GM19438 (cell line): ENCODE data around the gene CUX1.
"Not testable (repeated sequence)": the region's sequence is repeated elsewhere in the genome, so short reads cannot be mapped to it uniquely, and the experiment has no call there.

Experiments
- ATAC-seq: cut with Tn5 transposase; IDR thresholded peaks from one replicate; pipeline ENCODE4 v1.9.1; 2021; ENCODE audit warnings: low read depth; ENCODE audit not compliant: unreplicated experiment

CUX1 gene

DNA sequence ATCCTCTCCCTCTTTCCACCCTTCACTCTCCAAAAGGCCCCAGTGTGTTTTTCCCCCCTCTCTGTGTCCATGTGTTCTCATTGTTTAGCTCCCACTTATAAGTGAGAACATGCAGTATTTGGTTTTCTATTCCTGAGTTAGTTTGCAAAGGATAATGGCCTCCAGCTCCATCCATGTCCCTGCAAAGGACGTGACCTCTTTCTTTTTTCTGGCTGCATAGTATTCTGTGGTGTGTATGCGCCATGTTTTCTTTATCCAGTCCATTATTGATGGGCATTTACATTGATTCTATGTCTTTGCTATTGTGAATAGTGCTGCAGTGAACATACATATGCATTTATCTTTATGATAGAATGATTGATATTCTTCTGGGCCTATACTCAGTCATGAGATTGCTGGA is 31.9 kb downstream of the CUX1 start:
- ATAC-seq, result not testable (repeated sequence)

GRCh38 chr7:101852364-101852763 is 34.9 kb downstream of the CUX1 start:
- not testable (repeated sequence) for ATAC-seq

DNA sequence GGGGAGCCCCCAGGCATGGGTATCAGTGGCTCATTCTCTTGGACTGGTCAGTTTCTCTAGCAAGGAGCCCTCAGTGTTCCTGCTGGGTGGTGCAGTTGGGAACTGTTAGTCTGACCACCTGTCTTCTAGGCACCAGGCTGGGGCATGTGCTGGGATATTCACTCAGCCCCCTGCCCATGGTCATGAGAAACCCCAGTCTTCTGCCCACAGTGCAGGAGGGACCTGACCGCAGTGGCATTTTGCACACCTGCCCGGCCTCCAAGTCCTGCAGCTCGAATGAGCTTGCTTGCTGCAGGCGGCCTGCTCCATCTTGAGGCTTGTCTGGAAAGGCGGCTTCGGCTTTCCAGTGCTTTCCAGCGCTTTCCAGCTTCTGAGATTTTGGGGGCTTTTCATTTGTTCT is 36.3 kb downstream of the CUX1 start:
- no peak for ATAC-seq

GRCh38 chr7:101854084-101854865 is 36.8 kb downstream of the CUX1 start:
- no peak for ATAC-seq

DNA sequence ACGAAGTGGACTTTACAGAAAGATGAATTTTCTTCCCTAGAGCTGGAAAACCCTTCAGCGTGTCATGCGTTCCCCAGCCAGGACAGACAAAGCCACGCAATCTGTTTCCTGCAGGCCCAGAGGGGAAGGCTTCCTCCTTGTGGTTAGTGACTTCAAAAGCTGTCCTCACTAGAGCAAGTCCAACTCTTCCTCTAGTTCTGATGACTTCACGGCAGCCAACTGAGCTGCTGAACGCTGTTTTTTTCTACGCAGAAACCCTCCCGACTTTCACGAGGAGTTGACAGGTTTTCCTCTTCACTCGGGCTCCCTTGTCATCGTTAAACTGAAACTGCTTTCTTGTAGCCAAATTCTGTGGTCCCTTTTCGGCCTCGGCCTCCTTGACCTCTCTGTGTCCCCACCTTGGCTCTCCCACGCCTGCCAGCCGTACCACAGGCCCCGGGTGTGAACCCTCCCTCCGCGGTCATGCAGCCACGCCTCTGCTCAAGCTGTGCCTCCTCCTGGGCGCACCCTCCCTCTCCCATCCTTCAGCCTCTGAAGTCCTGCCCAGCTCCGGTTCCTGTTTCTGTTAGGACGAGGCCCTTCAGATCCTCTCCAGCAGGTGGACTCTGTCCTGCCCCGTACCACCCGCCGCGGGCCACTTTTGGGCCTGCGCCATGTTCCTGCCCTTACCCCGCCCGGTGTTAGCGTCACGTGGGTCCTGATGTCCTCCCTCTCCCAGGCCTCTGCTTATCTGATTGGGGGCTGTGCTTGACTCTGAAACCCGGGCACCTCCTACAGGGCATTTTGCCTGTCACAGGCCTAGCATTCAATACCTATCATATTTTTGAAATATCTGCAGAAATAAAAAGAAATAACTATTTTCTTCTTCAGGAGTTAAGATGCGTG is 39.3 kb downstream of the CUX1 start:
- peak; percentile 90 for ATAC-seq

DNA sequence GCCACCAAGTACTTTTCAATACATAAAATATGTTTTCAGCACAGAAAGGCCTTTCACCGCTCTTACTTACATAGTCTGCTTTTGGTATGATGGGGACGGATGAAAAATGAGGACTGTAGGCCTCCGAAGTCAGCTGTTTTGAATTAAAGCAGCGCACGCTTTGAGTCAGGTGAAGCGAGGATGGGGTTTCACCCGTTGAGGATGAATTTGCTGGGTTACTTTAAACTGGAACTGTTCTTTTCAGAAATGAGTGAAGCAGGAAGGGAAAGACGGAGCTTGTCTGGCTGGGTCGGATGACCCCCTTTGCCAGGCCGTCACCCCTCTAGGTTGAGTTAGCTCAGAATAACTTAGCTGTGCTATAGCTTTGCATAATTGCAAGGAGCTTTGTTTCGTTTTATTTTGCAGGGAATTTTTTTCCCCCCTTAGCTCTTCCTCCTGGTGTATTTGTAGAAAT is 40.0 kb downstream of the CUX1 start:
- ATAC-seq, result no peak

GRCh38 chr7:101858437-101859385 is 41.3 kb downstream of the CUX1 start:
- ATAC-seq, result no peak

GRCh38 chr7:101859411-101860106 is 42.1 kb downstream of the CUX1 start:
- ATAC-seq, result no peak

DNA sequence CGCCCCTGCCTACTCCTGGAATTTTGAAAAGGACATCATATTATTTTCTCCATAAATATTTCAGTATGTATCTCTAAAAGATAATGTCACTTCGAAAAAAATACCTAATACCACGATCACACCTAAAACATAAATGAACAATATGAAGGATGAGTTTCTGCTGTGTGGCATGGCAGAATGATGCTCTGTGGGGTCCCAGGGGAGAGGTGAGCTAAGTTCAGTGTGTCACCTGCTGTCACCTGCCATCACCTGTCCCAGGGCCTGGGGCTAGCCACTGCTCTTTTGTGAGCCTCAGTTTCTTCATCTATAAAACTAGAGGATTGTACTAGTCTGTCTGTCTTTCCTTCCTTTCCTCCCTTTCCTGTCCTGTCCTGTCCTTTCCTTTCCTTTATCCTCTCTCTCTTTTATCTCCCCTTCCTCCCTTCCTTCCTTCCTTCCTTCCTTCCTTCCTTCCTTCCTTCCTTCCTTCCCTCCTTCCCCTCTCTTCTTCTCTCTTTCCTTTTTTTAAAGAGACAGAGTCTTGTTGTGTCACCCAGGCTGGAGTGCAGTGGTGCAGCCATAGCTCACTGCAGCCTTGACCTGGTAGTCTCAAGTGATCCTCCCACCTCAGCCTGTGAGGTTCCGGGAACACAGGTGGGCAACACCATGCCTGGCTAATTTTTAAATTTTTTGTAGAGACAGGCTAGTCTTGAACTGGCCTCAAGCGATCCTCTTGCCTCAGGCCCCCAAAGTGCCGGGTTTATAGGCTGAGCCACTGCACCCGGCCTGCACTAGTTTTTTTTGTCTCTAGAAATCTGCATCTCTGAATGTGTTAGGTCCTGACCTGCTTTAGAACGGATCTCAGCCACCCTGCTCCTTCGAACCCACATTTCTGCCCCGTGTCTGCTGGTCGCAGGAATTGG is 43.1 kb downstream of the CUX1 start:
- no peak for ATAC-seq

DNA sequence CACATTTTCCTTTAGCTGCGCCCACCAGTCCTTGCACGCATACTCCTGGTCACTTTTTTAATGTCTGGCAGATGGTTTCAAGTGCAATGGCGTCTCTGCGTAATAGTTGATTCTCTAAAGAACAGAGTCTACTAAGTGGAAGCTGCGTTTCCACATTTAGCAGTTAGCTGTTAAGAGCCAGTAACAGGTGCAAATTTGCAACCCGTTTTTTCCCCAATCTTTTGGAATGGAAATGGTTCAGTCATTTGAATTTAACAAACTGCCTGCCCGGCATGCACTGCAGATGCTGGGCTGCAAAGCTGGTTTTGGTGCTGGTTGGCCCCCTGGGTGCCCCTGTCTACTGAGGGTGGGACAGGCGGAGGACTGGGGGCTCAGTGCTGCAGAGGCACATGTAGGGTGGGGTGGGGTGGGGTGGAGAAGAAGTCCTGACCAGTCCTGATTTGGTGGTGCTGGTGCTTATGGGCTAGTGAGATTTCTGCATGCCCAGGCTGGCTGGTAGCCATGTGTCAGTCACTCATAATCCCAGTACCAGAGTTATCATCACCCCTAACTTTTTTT is 43.9 kb downstream of the CUX1 start:
- ATAC-seq, result no peak

DNA sequence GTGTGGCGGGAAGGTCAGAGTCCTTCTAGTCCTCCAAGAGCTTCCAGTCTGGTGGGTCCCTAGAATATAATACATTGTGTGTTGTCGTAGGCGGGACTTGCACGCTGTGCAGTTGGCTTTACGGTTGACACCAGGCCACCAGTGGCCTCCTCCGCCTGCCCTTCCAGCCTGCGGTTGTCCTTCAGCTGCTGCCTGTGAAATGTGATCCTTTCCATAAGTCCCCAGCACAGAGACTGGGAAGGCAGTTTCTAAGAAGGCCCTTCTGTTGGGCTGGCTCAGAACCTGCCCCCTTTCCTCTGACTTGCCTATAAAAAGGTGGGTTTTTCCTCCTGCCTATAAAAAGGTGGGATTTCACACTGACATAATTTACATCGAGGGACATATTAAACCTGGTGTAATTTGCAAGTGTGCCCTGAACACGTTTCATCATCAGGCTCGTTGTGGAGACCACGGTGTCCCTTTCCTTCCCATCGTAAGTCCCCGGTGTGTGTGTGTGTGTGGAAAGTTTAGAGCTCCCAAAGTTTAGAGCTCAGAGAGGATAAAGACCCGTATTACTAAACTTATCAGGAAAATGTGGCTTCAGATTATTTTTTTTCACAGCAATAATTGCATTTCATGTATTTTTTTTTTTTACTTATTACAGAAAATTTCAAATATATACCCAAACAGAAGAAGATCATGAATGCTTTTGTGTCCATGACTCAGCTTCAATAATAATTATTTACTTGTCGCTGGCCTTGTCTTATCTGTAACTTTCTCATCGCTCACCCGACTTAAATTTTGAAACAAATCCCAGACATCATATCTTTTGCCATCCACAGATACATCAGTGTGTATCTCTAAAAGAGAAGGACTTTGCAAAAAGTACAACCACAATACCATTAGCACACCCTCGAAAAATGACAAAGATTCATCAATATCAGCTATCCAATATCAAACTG is 45.1 kb downstream of the CUX1 start:
- ATAC-seq, result no peak

DNA sequence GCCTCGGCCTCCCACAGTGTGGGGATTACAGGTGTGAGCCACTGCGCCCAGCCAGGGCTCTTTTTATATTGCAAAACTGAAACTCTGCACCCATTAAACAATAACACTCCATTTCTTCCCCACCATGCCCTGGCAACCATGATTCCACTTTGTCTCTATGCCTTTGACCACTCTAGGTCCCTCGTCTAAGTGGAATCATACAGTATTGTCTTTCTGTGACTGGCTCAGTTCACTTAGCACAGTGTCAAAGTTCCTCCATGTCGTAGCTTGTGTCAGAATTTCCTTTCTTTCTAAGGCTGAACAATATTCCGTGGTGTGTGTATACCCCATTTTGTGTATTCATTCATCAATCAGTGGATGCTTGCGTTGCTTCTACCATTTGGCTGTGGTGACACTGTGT is 46.2 kb downstream of the CUX1 start:
- no peak for ATAC-seq

GRCh38 chr7:101864039-101864438 is 46.6 kb downstream of the CUX1 start:
- ATAC-seq, result no peak

- ATAC-seq, result no peak
Measured at GRCh38 chr7:101865031-101865430, 47.6 kb downstream of the CUX1 start.

- no peak for ATAC-seq
Measured at GRCh38 chr7:101865455-101865854, 48.0 kb downstream of the CUX1 start.

GRCh38 chr7:101866328-101866727 is 48.9 kb downstream of the CUX1 start:
- ATAC-seq, result no peak

- ATAC-seq, result no peak
Measured at GRCh38 chr7:101867265-101867664, 49.8 kb downstream of the CUX1 start.

GRCh38 chr7:101867681-101868080 is 50.3 kb downstream of the CUX1 start:
- ATAC-seq, result not testable (repeated sequence)
